Upper lobe of left lung (tissue), 6 donors: ENCODE measurements around the gene AGMO. TPM values are rescaled to one million over a fixed set of nuclear protein-coding genes. Genes with fewer than 3 reads are reported as not detected.
A peak's percentile ranks its signal among the peaks of the same experiment; 100 is the strongest.

Experiments used
- ATAC-seq, 2 donors: fragments of 200-7000 bp; cut with Tn5 transposase; one replicate each; pipeline ENCODE4 v1.9.1; 2022; ENCODE audit warnings: mild to moderate bottlenecking in 2 of 2, moderate library complexity in 2 of 2; ENCODE audit not compliant: low FRiP score in 2 of 2
- DNase-seq, 2 donors: peaks; one replicate each; pipeline ENCODE4 v3.0.0-alpha.2; 2019 to 2020
- H3K27ac ChIP-seq, 4 donors: fragments of 200-600 bp; sonication (generic); one replicate each; pipeline ENCODE4 v1.5.1; 2016 to 2019
- H3K27me3 ChIP-seq, 4 donors: fragments of 200-600 bp; sonication (generic); one replicate each; pipeline ENCODE4 v1.5.1; 2017 to 2019
- H3K36me3 ChIP-seq, 4 donors: fragments of 200-600 bp; sonication (generic); one replicate each; pipeline ENCODE4 v1.5.1; 2016 to 2019
- H3K4me1 ChIP-seq, 4 donors: fragments of 200-600 bp; sonication (generic); one replicate each; pipeline ENCODE4 v1.5.1; 2018 to 2019
- H3K4me3 ChIP-seq, 4 donors: fragments of 200-600 bp; sonication (generic); one replicate each; pipeline ENCODE4 v1.5.1; 2017 to 2019; ENCODE audit warnings: mild to moderate bottlenecking in 2 of 4, moderate library complexity in 1 of 4
- H3K9me3 ChIP-seq, 4 donors: fragments of 200-600 bp; sonication (generic); one replicate each; pipeline ENCODE4 v1.5.1; 2018 to 2019
- CTCF ChIP-seq, 6 experiments: fragments of 450-650 bp in 4 of 6; fragments of 200-600 bp in 2 of 6; sonication (generic) in 2 of 6; IDR thresholded peaks; one replicate each; pipeline ENCODE4 v1.5.1; 2016 to 2019; ENCODE audit warnings: antibody characterized with exemption in 6 of 6
- EP300 ChIP-seq, 4 donors: sonication (generic); formaldehyde crosslinking; IDR thresholded peaks; one replicate each; pipeline ENCODE4 v1.5.1; 2017; ENCODE audit warnings: antibody characterized with exemption in 4 of 4, control low read depth in 2 of 4
- POLR2A ChIP-seq, 4 donors: fragments of 450-650 bp; IDR thresholded peaks; one replicate each; pipeline ENCODE4 v1.5.1; 2016 to 2017; ENCODE audit warnings: antibody characterized with exemption in 4 of 4, mild to moderate bottlenecking in 2 of 4
- POLR2AphosphoS5 ChIP-seq, 2 donors: sonication (generic); formaldehyde crosslinking; IDR thresholded peaks; one replicate each; pipeline ENCODE4 v1.5.1; 2017; ENCODE audit warnings: antibody characterized with exemption in 2 of 2
- WGBS, 2 donors: methylation state at CpG; one replicate each; pipeline ENCODE4 v1.1.5; 2017 to 2018; 5-methylcytosine and 5-hydroxymethylcytosine counted together
- total RNA-seq, 6 donors: library from RNA; depleted of rRNA in 4 of 6; stranded (reverse); fragments of >200 nt in 4 of 6; gene quantifications; one replicate each; pipeline versions ENCODE4 v1.1.0 to v1.2.1, GENCODE V29; 2016 to 2021
- donor health status: DM: no; HTN: no; CAD: no; lungs with moderate emphysema.
- donor health status: DM: no; HTN: yes; CAD: no; lungs with severe emphysema.

Gene AGMO
- total RNA-seq, 6 donors from 2014 or later, result 0.17 to 3.0 (median 0.20) TPM; not detected in 3

DNA sequence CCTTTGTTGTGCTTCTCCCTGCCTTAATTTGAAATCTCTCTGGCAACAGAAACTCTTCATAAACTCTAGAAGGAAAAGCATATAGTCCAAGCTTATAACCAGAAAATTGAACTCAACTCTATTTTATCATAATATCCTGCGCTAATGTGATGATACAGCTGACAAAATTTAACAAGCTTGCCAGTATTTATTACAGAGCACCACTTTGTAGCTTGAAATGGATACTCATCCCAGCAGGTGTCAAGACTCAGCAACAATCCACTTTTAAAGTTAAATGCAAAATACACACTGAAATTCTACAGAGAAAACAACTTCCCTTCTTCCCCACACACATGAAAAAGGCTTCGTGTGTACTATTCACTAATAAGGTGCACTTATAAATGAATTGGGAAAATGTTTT is 228.9 kb downstream of the AGMO start:
- Histone ChIP-seq H3K27ac (no peak overlapping the region), H3K4me1 (no peaks in the 10 kb centered on the region), H3K27me3 (no peaks in the 10 kb centered on the region), H3K4me3 (no peak overlapping the region), H3K36me3 (no peaks in the 10 kb centered on the region), H3K9me3 (no peaks in the 10 kb centered on the region)
- ATAC-seq, result no peak
- TF ChIP-seq EP300 (IDR thresholded peaks at IDR 0.05), result no peak
- no peak for TF ChIP-seq CTCF (IDR thresholded peaks at IDR 0.05)
- TF ChIP-seq POLR2A (IDR thresholded peaks at IDR 0.05), result no peak
- TF ChIP-seq POLR2AphosphoS5 (IDR thresholded peaks at IDR 0.05), result no peak
- 76 to 88% methylated on average over 2 of the region's 2 CpGs for WGBS, 2 donors
- DNase-seq, result no peak

DNA sequence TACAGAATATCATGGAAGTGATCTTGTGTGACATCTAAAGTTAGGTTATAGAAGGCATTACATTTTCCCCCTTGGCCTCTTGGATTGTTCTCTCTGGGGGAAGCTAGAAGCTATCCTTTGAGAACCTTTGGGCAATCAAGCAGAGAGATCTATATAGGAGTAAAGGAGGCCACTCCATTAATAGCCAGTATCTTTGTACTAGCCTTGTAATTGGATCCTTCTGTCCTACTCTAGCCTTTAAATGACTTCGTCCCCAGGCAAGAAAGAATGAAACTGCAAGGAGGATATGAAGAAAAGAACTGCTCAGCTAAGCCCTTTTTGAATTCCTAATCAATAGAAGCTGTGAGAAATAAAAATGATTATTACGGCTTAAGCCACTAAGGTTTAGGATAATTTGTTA is 230.9 kb downstream of the AGMO start:
- no peak for DNase-seq
- 75% methylated on average over 2 of the region's 2 CpGs for WGBS, 2 donors
- Histone ChIP-seq H3K36me3 (no peaks in the 10 kb centered on the region), H3K27me3 (no peaks in the 10 kb centered on the region), H3K27ac (no peak overlapping the region), H3K9me3 (no peaks in the 10 kb centered on the region), H3K4me1 (no peaks in the 10 kb centered on the region), H3K4me3 (no peak overlapping the region)
- TF ChIP-seq EP300 (IDR thresholded peaks at IDR 0.05) (no peak), POLR2A (IDR thresholded peaks at IDR 0.05) (no peak), CTCF (IDR thresholded peaks at IDR 0.05) (no peak), POLR2AphosphoS5 (IDR thresholded peaks at IDR 0.05) (no peak)
- no peak for ATAC-seq

- no peaks in the 10 kb centered on the region for H3K4me1 ChIP-seq
- DNase-seq, result no peak
- H3K36me3 ChIP-seq, result no peaks in the 10 kb centered on the region
- no peak overlapping the region for H3K4me3 ChIP-seq
- WGBS, 2 donors, result 62 to 86% methylated on average over 4 of the region's 4 CpGs
- TF ChIP-seq POLR2AphosphoS5 (IDR thresholded peaks at IDR 0.05) (no peak), EP300 (IDR thresholded peaks at IDR 0.05) (no peak), POLR2A (IDR thresholded peaks at IDR 0.05) (no peak)
- H3K9me3 ChIP-seq, result no peaks in the 10 kb centered on the region
- no peaks in the 10 kb centered on the region for H3K27me3 ChIP-seq
- H3K27ac ChIP-seq, result no peak overlapping the region
- no peak for ATAC-seq
Observed at GRCh38 chr7:15327001-15327400, 234.8 kb downstream of the AGMO start.

GRCh38 chr7:15326044-15326644 is 235.7 kb downstream of the AGMO start:
- no peak for ATAC-seq
- WGBS, 2 donors, result 56 to 63% methylated on average over 3 of the region's 3 CpGs
- Histone ChIP-seq H3K27me3 (no peaks in the 10 kb centered on the region), H3K4me1 (no peaks in the 10 kb centered on the region), H3K9me3 (no peaks in the 10 kb centered on the region), H3K36me3 (no peaks in the 10 kb centered on the region), H3K4me3 (no peak overlapping the region), H3K27ac (no peak overlapping the region)
- TF ChIP-seq POLR2A (IDR thresholded peaks at IDR 0.05) (no peak), EP300 (IDR thresholded peaks at IDR 0.05) (no peak), POLR2AphosphoS5 (IDR thresholded peaks at IDR 0.05) (no peak), CTCF (IDR thresholded peaks at IDR 0.05) (peak in 3 of 6 experiments; percentile 14 to 36 (median 18))
- no peak for DNase-seq

- TF ChIP-seq CTCF (IDR thresholded peaks at IDR 0.05), result no peak
- TF ChIP-seq POLR2AphosphoS5 (IDR thresholded peaks at IDR 0.05), result no peak
- no peak for TF ChIP-seq POLR2A (IDR thresholded peaks at IDR 0.05)
- TF ChIP-seq EP300 (IDR thresholded peaks at IDR 0.05), result no peak
- DNase-seq, result no peak
- Histone ChIP-seq H3K4me3 (no peak overlapping the region), H3K9me3 (no peaks in the 10 kb centered on the region), H3K27ac (no peak overlapping the region), H3K4me1 (no peaks in the 10 kb centered on the region), H3K36me3 (no peaks in the 10 kb centered on the region), H3K27me3 (no peaks in the 10 kb centered on the region)
- WGBS, 2 donors, result 63 to 64% methylated on average over 6 of the region's 6 CpGs
- ATAC-seq, result peak in 1 of 2 donors; percentile 52
Observed at GRCh38 chr7:15323550-15323949, 238.3 kb downstream of the AGMO start.
